Caco-2 (cell line): ENCODE results near the gene DOCK3. TPM values are rescaled to one million over a fixed set of nuclear protein-coding genes. Genes with fewer than 3 reads are reported as not detected.

ENCODE experiments used
- BruUV-seq: library from RNA; stranded (reverse); fragments of 400-500 nt; replicated peaks from 2 replicates; lab custom pipeline; 2021; lab: Mats Ljungman, UMichigan
- CTCF ChIA-PET: fragments of 300-600 bp; sonication (Branson Sonifier 250); formaldehyde crosslinking; loops from one replicate; lab custom pipeline; 2022; ENCODE audit warnings: antibody characterized with exemption; lab: Charles Lee
- POLR2A ChIA-PET: fragments of 300-600 bp; sonication (Branson Sonifier 250); formaldehyde crosslinking; loops from one replicate; lab custom pipeline; 2022; ENCODE audit warnings: antibody characterized with exemption; lab: Charles Lee
- DNase-seq, 2 experiments: peaks; one replicate each; pipeline versions ENCODE4 v3.0.0 to v3.0.0-alpha.2; 2020 to 2022
- H3K27me3 ChIP-seq: replicated peaks from 2 replicates; pipeline ENCODE4 v1.6.0; 2011; ENCODE audit warnings: low read length; ENCODE audit not compliant: control insufficient read depth, insufficient read depth
- H3K36me3 ChIP-seq: 2 replicates; pipeline ENCODE4 v1.5.1; 2011; ENCODE audit warnings: low read length; ENCODE audit not compliant: control insufficient read depth, insufficient read depth
- H3K4me1 ChIP-seq: fragments of 250-450 bp; sonication (Bioruptor Pico); 2 replicates; pipeline ENCODE4 v1.5.1; 2020; ENCODE audit warnings: mild to moderate bottlenecking
- H3K4me3 ChIP-seq: 2 replicates; pipeline ENCODE4 v1.5.1; 2011; ENCODE audit warnings: low read depth, mild to moderate bottlenecking, control low read depth, low read length
- H3K9me3 ChIP-seq: fragments of 250-450 bp; sonication (Bioruptor Pico); 2 replicates; pipeline ENCODE4 v1.5.1; 2020; ENCODE audit warnings: mild to moderate bottlenecking, moderate library complexity
- H3K27ac Mint-ChIP-seq: one replicate; pipeline ENCODE4 v1.8.0; 2022; ENCODE audit warnings: mixed read lengths; ENCODE audit not compliant: unreplicated experiment
- H3K27me3 Mint-ChIP-seq: one replicate; pipeline ENCODE4 v1.8.0; 2022; ENCODE audit warnings: mixed read lengths; ENCODE audit not compliant: insufficient read depth, unreplicated experiment
- H3K36me3 Mint-ChIP-seq: one replicate; pipeline ENCODE4 v1.8.0; 2022; ENCODE audit warnings: mild to moderate bottlenecking, mixed read lengths; ENCODE audit not compliant: insufficient read depth, unreplicated experiment
- H3K4me1 Mint-ChIP-seq: one replicate; pipeline ENCODE4 v1.8.0; 2022; ENCODE audit warnings: low read depth, mixed read lengths; ENCODE audit not compliant: unreplicated experiment
- H3K4me3 Mint-ChIP-seq: one replicate; pipeline ENCODE4 v1.8.0; 2022; ENCODE audit warnings: mild to moderate bottlenecking, moderate library complexity, mixed read lengths; ENCODE audit not compliant: unreplicated experiment
- H3K9me3 Mint-ChIP-seq: one replicate; pipeline ENCODE4 v1.8.0; 2022; ENCODE audit warnings: mixed read lengths; ENCODE audit not compliant: unreplicated experiment
- intact Hi-C: fragments of 100-400 bp; cut with micrococcal nuclease; formaldehyde crosslinking; loops from one replicate; pipeline ENCODE4 v1.10.0; 2022; ENCODE audit not compliant: unreplicated experiment
- total RNA-seq: library from RNA; stranded (reverse); gene quantifications from 2 replicates; pipeline ENCODE4 v1.2.3, GENCODE V29; 2022
- TF ChIP-seq, protein P1 (sequence below), 2 experiments: fragments of 200-600 bp in 1 of 2; IDR thresholded peaks; 1 replicate in 1 of 2; 2 replicates in 1 of 2; pipeline versions ENCODE4 v1.5.1 to v1.8.0; 2011 to 2022; ENCODE audit warnings: antibody characterized with exemption in 1 of 2, control low read depth in 1 of 2, inconsistent platforms in 1 of 2, low read depth in 1 of 2, low read length in 1 of 2, mild to moderate bottlenecking in 1 of 2, moderate library complexity in 1 of 2; ENCODE audit not compliant: insufficient read depth in 1 of 2, severe bottlenecking in 1 of 2, unreplicated experiment in 1 of 2

The DOCK3 gene
- total RNA-seq, 1 experiment from 2014 or later, result 0.05 TPM

DNA sequence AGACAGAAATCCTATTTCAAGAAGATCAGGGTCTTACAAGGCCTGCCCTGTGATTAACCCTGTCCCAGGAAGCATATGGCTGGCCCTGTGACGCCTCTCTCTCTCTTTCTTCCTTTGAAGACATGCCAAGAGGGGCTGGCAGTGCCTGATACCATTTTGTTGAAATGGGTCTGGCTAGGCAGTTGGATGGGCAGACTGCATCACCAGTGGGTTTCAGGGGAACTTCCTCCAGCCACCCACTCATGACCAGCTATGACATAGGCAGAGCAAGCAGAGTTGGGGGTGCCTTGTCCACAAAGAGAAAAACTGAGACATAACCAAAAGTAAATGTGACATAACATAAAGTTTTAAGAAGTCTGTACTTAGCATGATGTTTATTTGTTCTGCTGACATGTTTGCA is 679.0 kb downstream of the DOCK3 start:
- Mint-ChIP-seq H3K27ac (no peak overlapping the region), H3K9me3 (no peaks in the 10 kb centered on the region)
- CTCF ChIA-PET, result no interaction called here

DNA sequence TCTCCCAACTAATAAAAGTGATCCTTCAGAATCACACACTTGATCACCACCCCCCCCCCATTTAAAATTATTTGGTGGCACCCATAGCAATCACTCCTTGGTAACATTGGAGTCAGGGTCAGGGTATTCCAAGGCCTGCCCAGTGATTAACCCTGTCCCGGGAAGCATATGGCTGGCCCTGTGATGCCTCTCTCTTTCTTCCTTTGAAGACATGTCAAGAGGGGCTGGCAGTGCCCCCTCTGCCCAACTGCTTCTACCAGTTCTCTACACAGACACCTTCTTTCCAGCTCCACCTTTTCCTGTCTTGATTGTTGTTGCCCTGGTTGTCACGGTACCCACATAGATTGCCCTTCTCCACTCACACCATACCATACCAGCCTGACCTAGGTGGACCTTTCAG is 679.4 kb downstream of the DOCK3 start:
- Mint-ChIP-seq H3K27me3 (peaks cover 2% of the 10 kb centered on the region), H3K27ac (no peak overlapping the region), H3K36me3 (no peaks in the 10 kb centered on the region), H3K9me3 (no peaks in the 10 kb centered on the region), H3K4me1 (no peaks in the 10 kb centered on the region), H3K4me3 (no peak overlapping the region)
- TF ChIP-seq, protein P1, sequence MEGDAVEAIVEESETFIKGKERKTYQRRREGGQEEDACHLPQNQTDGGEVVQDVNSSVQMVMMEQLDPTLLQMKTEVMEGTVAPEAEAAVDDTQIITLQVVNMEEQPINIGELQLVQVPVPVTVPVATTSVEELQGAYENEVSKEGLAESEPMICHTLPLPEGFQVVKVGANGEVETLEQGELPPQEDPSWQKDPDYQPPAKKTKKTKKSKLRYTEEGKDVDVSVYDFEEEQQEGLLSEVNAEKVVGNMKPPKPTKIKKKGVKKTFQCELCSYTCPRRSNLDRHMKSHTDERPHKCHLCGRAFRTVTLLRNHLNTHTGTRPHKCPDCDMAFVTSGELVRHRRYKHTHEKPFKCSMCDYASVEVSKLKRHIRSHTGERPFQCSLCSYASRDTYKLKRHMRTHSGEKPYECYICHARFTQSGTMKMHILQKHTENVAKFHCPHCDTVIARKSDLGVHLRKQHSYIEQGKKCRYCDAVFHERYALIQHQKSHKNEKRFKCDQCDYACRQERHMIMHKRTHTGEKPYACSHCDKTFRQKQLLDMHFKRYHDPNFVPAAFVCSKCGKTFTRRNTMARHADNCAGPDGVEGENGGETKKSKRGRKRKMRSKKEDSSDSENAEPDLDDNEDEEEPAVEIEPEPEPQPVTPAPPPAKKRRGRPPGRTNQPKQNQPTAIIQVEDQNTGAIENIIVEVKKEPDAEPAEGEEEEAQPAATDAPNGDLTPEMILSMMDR (IDR thresholded peaks at IDR 0.05; ENCODE audit: insufficient read depth in 1 of 2, low read depth in 1 of 2, low read length in 1 of 2, severe bottlenecking in 1 of 2, unreplicated experiment in 1 of 2), result no peak
- no peaks in the 10 kb centered on the region for H3K9me3 ChIP-seq
- CTCF ChIA-PET, result no interaction called here
- intact Hi-C loops, result no loop called here
- no peaks in the 10 kb centered on the region for H3K36me3 ChIP-seq
- no TSS peak for BruUV-seq
- no peaks in the 10 kb centered on the region for H3K27me3 ChIP-seq
- POLR2A ChIA-PET, result no interaction called here
- DNase-seq, result no peak
- no peaks in the 10 kb centered on the region for H3K4me1 ChIP-seq
- H3K4me3 ChIP-seq, result no peak overlapping the region

More for the DNA sequence above, 679.0 kb downstream of the DOCK3 start:
- H3K4me1 ChIP-seq, result no peaks in the 10 kb centered on the region
- no peaks in the 10 kb centered on the region for H3K27me3 ChIP-seq
- Mint-ChIP-seq H3K4me1 (no peaks in the 10 kb centered on the region), H3K36me3 (no peaks in the 10 kb centered on the region), H3K27me3 (peaks cover 2% of the 10 kb centered on the region), H3K4me3 (no peak overlapping the region)
- POLR2A ChIA-PET, result no interaction called here
- no TSS peak for BruUV-seq
- no peak for DNase-seq
- no peaks in the 10 kb centered on the region for H3K9me3 ChIP-seq
- TF ChIP-seq, protein P1 (IDR thresholded peaks at IDR 0.05; ENCODE audit: insufficient read depth in 1 of 2, low read depth in 1 of 2, low read length in 1 of 2, severe bottlenecking in 1 of 2, unreplicated experiment in 1 of 2), result no peak
- H3K36me3 ChIP-seq, result no peaks in the 10 kb centered on the region
- no peak overlapping the region for H3K4me3 ChIP-seq
- intact Hi-C loops, result no loop called here

DNA sequence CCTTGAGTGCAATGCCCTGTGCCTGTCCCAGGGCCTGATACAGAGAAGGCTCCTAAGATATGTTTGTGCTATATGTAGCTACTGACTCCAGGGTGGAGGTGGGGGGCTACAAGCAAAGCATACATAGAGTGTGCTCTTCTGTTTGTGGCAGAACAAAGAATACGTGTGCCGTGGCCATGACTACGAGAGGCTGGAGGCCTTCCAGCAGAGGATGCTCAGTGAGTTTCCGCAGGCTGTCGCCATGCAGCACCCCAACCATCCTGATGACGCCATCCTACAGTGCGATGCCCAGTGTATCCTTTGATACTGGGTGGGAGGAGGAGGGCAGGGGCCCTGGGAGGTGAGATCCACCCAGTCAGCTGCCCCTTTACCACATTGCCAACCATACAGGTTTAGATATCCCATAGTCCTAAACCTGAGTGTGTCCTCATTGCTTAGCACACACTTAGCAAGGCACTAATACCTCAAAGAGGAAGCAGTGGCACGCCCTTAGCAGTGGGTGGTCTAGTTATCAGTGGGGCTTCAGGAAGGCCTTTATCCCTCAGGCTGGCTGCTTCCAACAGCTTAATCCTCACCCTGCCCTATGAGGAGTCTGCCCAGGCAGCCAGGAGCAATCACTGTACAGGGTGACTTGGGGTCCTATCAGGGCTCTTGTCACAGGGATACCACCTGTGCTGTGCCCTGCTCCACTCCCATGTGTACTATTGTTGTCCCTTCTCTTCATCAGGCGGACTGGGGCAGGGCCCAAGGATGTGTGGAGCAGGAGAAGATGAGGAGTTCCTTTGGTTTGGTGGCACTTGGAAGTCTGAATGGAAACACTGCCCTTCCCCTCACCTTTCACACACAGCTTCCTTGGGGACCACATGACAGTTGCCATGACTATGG is 680.2 kb downstream of the DOCK3 start:
- Histone ChIP-seq H3K9me3 (no peaks in the 10 kb centered on the region), H3K4me3 (no peak overlapping the region), H3K36me3 (no peaks in the 10 kb centered on the region), H3K4me1 (no peaks in the 10 kb centered on the region), H3K27me3 (no peaks in the 10 kb centered on the region)
- TF ChIP-seq, protein P1 (IDR thresholded peaks at IDR 0.05; ENCODE audit: insufficient read depth in 1 of 2, low read depth in 1 of 2, low read length in 1 of 2, severe bottlenecking in 1 of 2, unreplicated experiment in 1 of 2), result no peak
- CTCF ChIA-PET, result no interaction called here
- no peaks in the 10 kb centered on the region for H3K9me3 Mint-ChIP-seq
- no peaks in the 10 kb centered on the region for H3K36me3 Mint-ChIP-seq
- intact Hi-C loops, result no loop called here
- POLR2A ChIA-PET, result no interaction called here
- DNase-seq, result no peak
- no peak overlapping the region for H3K4me3 Mint-ChIP-seq
- no peaks in the 10 kb centered on the region for H3K4me1 Mint-ChIP-seq
- H3K27me3 Mint-ChIP-seq, result peaks cover 2% of the 10 kb centered on the region
- H3K27ac Mint-ChIP-seq, result no peak overlapping the region
- no TSS peak for BruUV-seq
